ENCODE results near the gene RPL27A. TPM values are rescaled to one million over a fixed set of nuclear protein-coding genes. Genes with fewer than 3 reads are reported as not detected.

The RPL27A gene
- total and polyA plus RNA-seq, 2 donors (not counting 3 experiments of a cell fraction or from before 2014, with no cell fraction given) = 1,303 to 1,363 TPM

- Histone ChIP-seq H2AFZ (ENCODE audit: low read depth, low read length) (no peak overlapping the region), H3K9ac (replicated peaks; ENCODE audit: extremely low read depth, insufficient read depth, low read length) (no peak overlapping the region), H3K79me2 (ENCODE audit: control insufficient read depth, insufficient read depth, low read length) (no peaks in the 10 kb centered on the region), H3K4me1 (ENCODE audit: control insufficient read depth, extremely low read depth, insufficient read depth, low read length) (peaks cover 5% of the 10 kb centered on the region), H3K36me3 (ENCODE audit: control insufficient read depth in 2 of 2, extremely low read depth in 1 of 2, insufficient read depth in 2 of 2, low read length in 2 of 2) (peaks cover 0 to 8% of the 10 kb centered on the region in 2 experiments), H3K27me3 (ENCODE audit: control insufficient read depth in 2 of 2, insufficient read depth in 2 of 2, low read length in 2 of 2) (no peaks in the 10 kb centered on the region), H3K9me3 (replicated peaks; ENCODE audit: control insufficient read depth, insufficient read depth, low read length) (no peaks in the 10 kb centered on the region), H3K9me1 (replicated peaks; ENCODE audit: control insufficient read depth, extremely low read depth, insufficient read depth, low read length) (no peaks in the 10 kb centered on the region), H3K27ac (ENCODE audit: insufficient read depth, low read depth, low read length) (no peak overlapping the region), H3K4me2 (ENCODE audit: insufficient read depth, low read length) (no peak overlapping the region), H4K20me1 (replicated peaks; ENCODE audit: control insufficient read depth, extremely low read depth, insufficient read depth, low read length) (no peaks in the 10 kb centered on the region), H3K4me3 (replicated peaks in 1 of 3; ENCODE audit: insufficient read depth in 1 of 3, low read depth in 1 of 3, low read length in 3 of 3) (no peak overlapping the region)
- no TSS peak for BruUV-seq (replicated peaks)
- ChIA-PET CTCF (interaction anchor here (1.1 kb wide), 1 partner anchor 9 kb away, joined by 3 read pairs; no protein-coding TSS in a partner anchor), POLR2A (no interaction called here)
- dilution Hi-C loops (cut with MboI; ENCODE audit: extremely low pct_ligation_motif_present, low sequenced_read_pairs) = no loop called here
- DNase-seq (ENCODE audit: low read depth, low spot score) = no peak
- no peak for FAIRE-seq
- TF ChIP-seq FOS (IDR thresholded peaks at IDR 0.05; ENCODE audit: borderline replicate concordance, insufficient read depth, low read length) (no peak), EZH2 (IDR thresholded peaks at IDR 0.05; ENCODE audit: borderline replicate concordance, low read depth, low read length, severe bottlenecking) (no peak), CTCF (IDR thresholded peaks at IDR 0.05; ENCODE audit: extremely low read depth in 1 of 2, insufficient read depth in 1 of 2, low read depth in 1 of 2, low read length in 2 of 2) (no peak), GATA2 (IDR thresholded peaks at IDR 0.05; ENCODE audit: insufficient read depth, insufficient read length, low read depth, low read length) (no peak), POLR2A (IDR thresholded peaks at IDR 0.05; ENCODE audit: low read depth, low read length) (no peak), POLR2AphosphoS5 (IDR thresholded peaks at IDR 0.05; ENCODE audit: insufficient read depth, low read depth, low read length) (no peak), MAX (IDR thresholded peaks at IDR 0.05; ENCODE audit: insufficient read depth, insufficient read length) (no peak), MYC (IDR thresholded peaks at IDR 0.05; ENCODE audit: low read depth, low read length) (no peak), JUN (IDR thresholded peaks at IDR 0.05; ENCODE audit: borderline replicate concordance, insufficient read depth, insufficient read length, low read depth) (no peak)
- intact Hi-C loops (cut with micrococcal nuclease) = no loop called here
These were observed 35.7 kb upstream of the RPL27A start for GRCh38 chr11:8646873-8647272.

Data from endothelial cell of umbilical vein (primary cell).